ENCODE data around the gene SEMA3E.
"Not testable (repeated sequence)": the region's sequence is repeated elsewhere in the genome, so short reads cannot be mapped to it uniquely, and the experiment has no call there.

The SEMA3E gene

DNA sequence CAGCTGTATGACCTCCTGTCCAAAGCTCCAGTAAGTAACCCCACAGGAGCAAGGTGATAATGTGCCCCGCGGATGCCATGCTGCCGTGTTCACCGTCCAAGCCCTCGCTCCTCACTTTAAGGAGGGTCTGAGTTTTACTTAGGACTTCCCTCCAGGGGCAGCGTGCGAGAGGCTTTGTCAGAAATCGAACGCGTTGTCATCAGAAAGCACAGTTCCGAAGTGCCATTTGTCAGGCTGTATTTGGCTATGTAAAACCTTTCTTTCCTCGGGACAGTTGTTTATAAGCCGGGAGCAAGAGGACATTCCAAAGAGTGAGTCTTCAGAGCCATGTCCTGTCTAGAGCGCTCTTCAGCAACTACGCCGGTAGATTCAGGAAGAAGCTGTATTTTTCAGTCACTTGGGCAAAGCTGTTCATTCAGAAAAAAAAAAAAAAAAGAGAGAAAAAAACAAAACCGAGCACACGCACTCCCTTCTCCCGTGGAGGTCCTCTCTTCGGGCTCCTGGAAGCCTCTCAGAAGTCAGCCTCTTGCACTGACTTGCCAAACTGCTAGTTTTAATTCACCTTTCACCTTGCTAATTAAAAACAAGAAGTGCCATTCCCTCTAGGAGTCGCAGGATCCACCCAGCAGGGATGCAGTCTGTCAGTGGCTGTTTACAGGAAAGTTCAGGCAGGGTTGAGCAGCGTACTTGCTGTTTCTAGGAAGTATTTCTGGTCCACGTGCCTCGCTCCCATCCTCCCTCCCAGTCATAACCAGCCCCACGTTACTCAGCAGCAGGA, at the start of gene SEMA3E:
TSS of gene SEMA3E (minus strand) at position 676 of the 778 bp plus-strand sequence.
- DNase-seq (ENCODE audit: low read depth in 2 of 3, low spot score in 2 of 3), result no peak

DNA sequence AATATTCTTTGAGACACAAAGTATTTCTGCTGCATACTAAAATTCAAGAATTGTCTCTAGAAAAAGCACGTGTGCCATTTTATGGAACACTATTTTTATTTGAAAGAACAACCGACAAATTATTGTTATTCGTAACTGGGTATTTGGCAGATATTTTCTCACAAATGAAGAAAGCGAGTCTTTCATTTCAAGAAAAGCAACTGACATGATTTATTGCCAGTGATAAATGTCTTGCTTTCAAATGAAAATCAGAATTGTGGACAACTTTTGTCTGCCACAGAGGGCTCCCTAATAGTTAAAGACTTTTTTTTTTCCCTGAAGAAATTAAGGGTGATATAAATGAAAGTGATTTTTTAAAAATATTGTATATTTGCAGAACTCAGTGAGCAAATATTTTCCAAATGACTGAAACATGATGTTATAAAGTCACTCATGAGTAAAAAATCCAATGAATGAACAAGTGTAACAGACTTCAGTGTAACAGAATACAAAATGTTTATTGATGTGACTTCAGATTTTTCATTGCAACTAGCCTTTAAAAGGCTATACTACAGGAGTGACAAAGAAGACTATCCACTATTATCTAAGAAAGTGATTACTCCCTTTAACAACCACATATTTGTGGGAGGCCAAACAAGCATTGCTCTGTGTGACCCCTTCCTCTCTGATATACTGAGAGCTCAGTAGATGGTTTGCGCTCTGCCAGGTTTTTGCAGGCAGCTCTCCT, 49.0 kb upstream of the SEMA3E start:
- DNase-seq (ENCODE audit: low read depth in 2 of 3, low spot score in 2 of 3), result no peak

DNA sequence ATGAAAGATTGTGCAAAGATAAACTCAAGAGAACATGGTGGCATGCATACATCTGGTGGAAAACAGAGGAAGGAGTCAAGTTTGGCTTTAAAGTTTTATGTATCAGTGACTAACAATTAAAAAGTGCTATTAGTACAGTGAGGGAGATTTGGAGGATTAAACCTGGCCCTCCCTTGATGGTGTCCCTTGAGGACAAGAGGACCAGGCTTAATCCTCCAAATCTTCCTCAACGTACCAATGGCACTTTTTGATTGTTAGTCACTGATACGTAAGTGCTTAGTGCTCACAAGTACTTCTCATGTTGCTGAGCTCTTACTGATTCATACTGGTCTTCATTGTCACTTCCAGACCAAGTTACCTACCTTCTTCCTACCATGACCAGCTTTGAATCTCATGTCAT, 47.2 kb upstream of the SEMA3E start:
- DNase-seq (ENCODE audit: low read depth in 2 of 3, low spot score in 2 of 3), result no peak

DNA sequence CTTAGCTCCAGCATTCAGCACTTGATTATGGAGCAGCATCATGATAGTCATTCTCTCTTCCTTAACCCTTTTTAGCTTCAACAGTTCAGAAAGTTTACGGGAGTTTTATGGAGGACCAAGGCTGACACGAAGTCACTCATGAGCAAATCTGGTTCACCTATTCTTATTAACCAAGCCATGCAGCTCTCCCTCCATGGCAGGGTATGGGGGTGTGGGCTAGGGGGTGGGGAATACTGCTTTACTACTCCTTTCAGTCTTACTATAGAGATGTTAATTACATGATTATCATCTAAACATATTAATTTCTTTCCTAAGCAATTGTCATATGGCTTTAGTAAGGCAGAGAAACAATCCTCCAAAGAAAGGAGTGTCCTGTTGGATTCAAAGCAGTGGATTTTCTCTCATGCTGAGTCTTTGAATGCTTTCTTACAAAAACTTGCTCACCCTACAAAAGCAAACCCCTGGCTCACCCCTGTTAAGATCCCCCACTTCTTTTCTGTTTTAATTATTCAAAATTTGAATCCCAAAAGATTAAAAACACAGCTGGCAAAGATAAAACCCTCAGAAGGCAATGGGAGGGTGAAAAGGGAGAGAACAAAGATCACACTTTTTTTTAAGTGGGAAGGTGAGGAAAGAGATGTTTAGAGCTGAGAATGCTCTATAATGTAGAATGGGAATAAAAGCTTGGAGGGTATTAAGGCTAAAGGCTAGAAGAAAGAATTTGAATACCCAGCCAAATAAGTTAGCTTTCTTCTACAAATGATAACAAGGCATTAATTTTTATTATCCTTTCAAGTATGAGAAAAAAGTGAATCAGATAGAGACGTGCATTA, 46.4 kb upstream of the SEMA3E start:
- DNase-seq (ENCODE audit: low read depth in 2 of 3, low spot score in 2 of 3), result no peak

DNA sequence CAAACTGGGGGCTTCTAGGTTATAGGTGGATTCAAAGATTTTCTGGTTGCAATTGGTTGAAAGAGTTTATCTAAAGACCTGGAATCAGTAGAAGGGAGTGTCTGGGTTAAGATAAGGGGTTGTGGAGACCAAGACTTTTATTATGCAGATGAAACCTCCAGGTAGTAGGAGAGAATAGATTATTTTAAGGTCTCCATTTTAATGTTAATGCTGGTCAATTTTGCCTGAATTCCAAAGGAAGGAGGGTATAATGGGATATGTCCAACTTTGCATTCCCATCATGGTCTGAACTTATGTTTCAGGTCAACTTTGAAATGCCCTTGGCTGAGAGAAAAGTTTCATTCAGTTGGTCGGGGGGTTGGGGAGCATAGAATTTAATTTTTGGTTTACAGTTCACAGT, 44.3 kb upstream of the SEMA3E start:
- DNase-seq (ENCODE audit: low read depth in 2 of 3, low spot score in 2 of 3), result no peak

DNA sequence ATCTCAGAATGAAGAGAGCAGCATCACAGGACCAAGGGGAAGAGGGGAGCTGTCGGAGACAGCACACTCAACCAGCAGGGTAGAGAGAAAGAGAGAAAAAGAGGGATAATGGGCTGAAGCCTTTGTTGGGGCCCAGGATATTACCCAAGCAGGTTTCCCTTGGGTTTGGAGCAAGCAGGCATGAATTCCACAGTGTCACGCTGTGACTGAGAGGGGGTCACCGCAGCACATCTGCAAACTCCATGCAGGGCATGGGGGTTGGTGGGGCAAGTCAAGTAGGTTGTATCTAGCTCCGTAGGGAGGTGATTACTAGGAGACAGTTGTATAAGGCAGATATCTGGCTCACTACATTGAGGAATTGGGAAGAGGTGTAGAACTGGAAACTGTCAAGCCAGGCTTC, 42.2 kb upstream of the SEMA3E start:
- DNase-seq (ENCODE audit: low read depth in 2 of 3, low spot score in 2 of 3), result no peak

DNA sequence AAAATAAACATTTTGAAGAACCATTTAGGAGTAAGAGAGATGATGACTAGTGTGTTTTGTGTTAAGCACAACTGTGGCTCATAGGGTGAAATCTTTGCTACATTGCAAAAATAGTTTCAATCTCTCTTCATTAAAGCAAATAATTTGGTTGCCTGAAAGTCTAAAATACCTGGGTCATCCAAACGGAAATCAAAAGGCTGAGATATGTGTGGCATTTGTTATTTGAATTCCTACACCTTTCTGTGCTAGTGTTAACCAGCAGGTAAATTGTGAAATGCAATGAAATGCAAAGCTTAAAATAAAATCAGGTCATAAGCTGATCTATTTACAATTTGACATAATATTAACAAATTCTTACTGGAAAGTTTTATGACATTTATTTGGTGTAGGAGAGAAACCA, 40.9 kb upstream of the SEMA3E start:
- no peak for DNase-seq (ENCODE audit: low read depth in 2 of 3, low spot score in 2 of 3)

DNA sequence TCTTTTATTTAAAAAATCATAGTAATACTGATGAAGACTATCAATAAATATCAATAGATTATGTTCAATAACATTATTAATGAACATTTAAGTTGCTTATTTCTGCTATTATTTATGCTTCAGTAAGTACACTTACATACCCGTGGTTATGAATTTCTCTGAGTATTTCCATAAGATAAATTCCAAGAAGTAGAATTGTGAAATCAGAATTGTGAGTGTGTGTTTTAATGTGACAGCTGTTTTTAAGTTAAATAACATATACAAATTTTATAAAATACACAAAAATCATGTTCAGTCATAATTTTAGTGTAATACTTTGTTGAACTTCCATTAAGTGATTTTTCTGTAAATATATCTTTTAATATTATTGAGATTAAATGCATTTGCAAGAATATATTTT, 37.5 kb upstream of the SEMA3E start:
- DNase-seq (ENCODE audit: low read depth in 2 of 3, low spot score in 2 of 3), result no peak

DNA sequence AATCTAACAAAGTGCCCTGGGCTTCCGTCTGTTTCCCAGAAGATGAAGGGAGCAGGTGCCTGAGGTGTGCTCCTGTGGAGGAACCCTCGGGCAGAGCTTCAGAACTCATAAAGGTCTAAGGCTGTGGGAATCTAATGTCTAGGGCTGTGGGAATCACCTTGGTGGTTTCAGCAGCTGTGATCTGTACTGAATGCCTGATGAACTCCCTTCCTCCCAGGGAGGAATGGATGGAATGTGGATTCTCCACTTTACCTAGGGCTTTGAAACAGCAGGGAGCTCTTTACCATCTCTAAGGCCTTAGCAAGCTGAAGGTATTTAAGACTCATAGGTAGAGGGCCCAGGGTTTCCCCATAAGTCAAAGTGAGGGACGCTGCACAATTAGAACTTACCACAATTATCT, 36.0 kb upstream of the SEMA3E start:
- no peak for DNase-seq (ENCODE audit: low read depth in 2 of 3, low spot score in 2 of 3)

DNA sequence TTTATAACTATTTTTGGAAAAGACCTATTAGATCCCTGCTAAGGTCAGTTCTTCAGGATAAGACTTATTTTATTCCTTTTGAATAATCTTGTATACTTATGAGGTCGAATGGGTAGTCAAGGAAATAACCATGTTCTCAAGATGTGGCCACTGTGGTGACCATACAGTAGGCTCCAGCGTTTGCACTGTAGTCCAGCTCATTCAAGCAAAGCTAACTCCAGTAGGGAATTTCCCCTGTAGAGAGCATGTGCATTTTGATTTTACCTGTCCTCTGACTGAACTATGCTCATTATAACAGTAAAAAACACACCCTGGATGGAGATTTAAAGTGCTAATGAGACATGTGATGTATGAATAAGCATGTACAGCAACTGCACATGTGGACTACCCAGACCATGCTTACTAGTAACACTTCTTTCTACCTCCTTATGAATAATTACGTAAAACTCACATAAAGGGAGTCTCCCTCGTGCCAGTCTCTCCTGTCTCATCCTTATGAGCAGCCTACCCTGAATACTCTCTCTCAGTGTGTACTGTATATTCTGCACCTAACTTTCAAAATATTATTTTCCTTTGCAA, 32.4 kb upstream of the SEMA3E start:
- no peak for DNase-seq (ENCODE audit: low read depth in 2 of 3, low spot score in 2 of 3)

DNA sequence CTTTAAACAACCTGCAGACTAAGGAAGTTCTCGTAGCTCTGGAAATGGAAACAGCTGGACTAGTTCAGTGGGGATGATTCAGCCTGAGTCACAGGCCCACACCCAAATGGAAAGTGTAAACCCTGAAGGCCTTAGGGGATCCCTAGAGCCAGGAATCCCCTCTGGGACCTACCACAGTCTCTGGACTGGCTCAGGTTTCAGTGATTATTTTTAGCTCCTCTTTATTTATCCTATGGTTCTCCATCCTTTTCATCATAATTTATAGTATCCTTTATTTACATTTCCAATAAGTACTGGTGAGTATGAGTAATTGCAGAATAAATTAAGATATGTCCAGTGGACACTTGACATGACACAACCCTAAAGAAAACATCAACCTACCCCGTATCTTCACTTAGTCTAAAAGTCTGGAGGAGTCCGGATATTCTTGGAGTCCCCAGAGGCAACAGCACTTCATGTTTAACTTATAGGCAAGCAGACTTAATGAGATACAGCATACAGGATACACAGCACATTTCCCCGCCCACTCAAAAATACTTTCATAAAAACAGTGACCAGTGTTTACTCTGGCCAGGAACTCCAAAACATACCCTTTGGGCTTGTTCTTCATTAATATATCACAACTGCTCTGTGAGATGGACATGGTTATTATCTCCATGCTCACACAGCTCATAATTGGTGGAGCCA, 28.4 kb upstream of the SEMA3E start:
- DNase-seq (ENCODE audit: low read depth in 2 of 3, low spot score in 2 of 3), result no peak

DNA sequence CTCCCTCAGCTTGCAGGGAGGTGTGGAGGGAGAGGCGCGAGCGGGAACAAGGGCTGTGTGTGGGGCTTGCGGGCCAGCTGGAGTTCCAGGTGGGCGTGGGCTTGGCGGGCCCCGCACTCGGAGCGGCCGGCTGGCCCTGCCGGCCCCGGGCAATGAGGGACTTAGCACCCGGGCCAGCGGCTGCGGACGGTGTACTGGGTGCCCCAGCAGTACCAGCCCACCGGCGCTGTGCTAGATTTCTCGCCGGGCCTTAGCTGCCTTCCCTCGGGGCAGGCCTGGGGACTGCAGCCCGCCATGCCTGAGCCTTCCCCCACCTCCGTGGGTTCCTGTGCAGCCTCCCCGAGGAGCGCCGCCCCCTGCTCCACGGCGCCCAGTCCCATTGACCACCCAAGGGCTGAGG, 24.4 kb upstream of the SEMA3E start:
- DNase-seq (ENCODE audit: low read depth in 2 of 3, low spot score in 2 of 3), result not testable (repeated sequence)

DNA sequence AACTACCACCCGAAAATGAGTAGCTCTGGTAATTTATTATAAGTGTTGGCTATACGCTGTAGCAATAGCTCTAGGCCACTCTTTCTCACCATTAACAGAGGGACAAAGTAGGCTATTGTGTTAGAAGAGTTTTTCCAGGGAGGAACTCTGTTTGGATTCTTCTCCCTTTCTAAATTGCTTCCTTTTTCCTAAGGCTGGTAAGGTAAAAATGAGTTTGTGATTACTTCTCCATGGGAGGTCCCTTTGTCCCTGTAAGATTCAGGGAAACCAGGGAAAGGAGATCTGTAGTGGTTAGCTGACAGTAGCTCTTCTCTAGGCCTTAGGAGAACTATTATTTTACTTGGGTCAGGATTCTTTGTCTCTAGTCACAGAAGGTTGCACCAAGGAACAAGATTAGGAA, 23.2 kb upstream of the SEMA3E start:
- no peak for DNase-seq (ENCODE audit: low read depth in 2 of 3, low spot score in 2 of 3)

DNA sequence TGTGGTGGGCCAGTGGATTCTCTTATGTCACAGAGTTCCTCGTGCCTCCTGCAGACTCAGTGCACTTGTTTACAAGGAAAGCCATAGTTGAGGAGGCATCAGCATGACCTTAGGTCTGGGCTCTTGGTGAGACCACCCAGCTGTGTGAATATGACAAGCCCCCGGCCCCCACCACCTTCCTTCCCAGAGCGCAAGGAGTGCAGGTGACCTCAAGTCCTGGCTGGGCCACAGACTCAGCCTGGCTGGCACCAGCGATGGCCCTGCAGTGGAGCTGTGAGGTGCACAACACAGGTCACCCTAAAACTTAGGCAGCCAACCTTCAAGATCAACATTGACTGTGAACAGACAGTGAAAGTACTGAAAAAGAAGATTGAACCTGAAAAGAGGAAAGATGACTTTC, 14.2 kb upstream of the SEMA3E start:
- DNase-seq (ENCODE audit: low read depth in 2 of 3, low spot score in 2 of 3), result no peak

DNA sequence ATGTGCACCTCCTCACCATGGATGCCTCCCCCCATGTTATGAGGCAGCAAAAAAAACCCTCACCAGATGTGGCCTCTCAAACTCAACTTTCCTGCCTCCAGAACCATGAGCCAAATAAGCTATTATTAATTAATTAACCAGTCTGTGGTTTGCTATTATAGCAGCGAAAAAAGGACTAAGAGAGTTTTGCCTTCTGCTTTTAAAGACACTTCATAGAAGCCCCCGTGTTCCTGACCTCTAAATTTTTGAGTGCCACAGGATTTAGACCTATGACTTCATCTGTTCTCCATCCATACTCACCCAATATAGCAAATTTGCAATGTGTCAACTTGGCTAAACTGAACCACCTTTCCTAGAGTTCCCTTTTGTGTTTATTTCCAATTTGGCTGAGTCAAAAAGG, 9.2 kb upstream of the SEMA3E start:
- DNase-seq (ENCODE audit: low read depth in 2 of 3, low spot score in 2 of 3), result no peak

DNA sequence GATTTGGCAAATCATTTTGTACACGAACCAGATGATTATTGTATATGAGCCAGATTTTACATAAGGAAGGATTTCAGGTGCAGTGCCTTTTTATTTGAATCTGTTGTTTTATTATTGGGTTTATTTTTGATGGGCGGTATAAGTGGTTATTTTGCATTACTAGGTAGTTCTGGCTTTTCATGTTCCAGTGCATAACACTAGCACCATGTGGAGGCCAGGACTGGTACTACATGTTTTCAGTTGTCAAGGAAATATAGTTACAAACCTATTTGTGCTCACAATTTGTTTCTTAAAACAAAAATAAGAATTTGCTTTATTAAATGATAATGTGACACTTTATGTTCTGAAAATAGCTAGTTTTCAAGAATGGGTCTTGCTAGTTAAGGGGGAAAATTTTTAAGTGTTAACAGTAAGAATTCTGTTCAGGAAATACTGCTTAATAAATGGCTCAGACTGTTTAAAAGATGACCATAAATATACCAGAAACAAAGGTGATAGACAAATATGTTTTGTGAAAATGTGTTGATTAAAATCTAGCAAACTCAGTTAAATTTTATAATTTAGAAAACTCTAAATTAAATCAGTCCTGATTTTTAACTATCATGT, 7.1 kb upstream of the SEMA3E start:
- no peak for DNase-seq (ENCODE audit: low read depth in 2 of 3, low spot score in 2 of 3)

DNA sequence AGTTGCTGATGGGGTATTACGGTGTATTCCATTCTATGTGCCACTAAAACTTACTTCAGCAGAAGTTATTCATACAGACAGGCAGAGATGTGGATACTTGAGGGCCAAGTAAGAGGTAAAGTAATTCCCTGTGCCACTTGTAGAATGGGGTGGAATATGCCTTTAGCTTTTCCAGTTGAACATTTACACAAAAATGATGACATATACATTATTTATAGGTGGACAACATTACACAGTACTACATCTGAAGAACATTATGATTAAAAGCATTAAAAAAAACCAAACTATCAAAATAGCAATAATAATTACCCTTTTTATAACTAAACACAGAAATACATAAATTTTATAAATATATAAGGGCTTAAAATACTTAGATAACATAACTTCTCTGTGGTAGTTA, 3.5 kb upstream of the SEMA3E start:
- no peak for DNase-seq (ENCODE audit: low read depth in 2 of 3, low spot score in 2 of 3)

DNA sequence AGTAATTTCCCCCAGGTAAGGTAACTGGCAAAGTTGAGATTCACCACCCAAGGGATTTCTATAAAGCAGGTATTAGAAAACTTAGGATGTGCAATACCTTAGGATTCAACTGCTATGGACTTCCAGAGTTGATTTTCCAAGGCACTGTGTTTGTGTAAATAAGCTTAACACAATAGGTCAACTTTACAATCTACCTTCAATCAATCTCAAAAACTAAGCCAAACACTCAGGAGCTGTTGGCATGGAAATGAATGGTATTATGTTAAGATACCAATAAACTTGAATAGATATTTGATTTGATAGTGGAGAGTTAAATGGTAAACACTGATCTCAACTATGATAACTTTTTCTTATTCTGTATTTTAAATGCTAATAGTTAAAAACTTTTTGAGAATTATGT, 762 bp upstream of the SEMA3E start:
- no peak for DNase-seq (ENCODE audit: low read depth in 2 of 3, low spot score in 2 of 3)

DNA sequence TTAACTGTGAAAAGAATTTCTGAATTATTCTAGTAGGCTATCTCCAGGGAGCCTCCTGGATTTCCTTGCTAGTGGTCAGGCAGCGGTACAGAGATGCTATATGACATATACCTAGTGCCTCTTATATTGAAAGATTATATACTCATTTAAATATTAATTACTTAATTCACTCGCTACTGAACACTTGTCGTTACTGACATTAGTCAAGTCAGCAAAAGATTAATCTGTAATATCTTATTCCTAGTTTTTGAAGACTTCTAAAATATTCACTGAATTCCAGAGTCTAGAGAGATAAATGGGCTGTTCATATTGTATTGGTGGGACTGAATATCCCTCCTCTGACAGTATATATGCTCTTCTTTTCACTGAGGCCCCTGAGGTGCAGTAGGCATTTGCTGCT, 2.9 kb downstream of the SEMA3E start:
- DNase-seq (ENCODE audit: low read depth in 2 of 3, low spot score in 2 of 3), result no peak

DNA sequence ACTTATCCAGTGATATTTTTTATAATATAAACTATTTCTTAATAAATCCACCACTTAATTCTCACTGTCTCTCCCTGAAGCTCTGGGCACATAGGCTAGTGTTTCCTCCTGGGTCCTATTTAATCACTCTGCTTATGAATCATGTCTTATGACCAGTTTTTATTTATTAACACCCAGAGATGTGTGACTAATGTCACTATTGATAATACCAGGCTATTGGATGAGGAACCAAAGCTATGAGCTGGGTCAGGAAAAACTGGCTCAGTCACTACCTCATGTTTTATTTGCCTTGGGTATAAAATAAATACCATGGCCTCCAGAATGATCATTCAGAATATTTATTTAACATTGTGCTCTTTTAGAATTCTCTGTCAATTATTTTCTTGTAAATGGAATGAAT, 5.2 kb downstream of the SEMA3E start:
- DNase-seq (ENCODE audit: low read depth in 2 of 3, low spot score in 2 of 3), result no peak

DNA sequence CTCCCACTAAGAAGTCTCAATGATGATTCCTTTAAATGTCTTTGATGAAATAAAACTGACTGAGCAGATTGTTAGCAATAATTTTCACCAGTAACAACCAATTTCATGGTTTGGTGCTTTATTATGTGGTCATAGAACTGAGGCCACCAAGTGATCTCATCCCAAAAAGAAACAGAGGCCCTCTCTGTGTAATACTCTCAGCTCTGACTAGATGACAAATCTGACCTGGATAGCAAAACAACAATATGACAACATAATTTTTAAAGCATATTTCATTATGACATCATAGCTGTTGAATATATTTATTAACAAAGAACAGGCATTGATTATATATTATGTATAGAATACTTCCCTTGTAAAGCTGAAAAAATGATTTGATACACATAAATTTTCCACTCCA, 5.9 kb downstream of the SEMA3E start:
- no peak for DNase-seq (ENCODE audit: low read depth in 2 of 3, low spot score in 2 of 3)

Measured in activated CD8-positive, alpha-beta memory T cell treated with anti-CD3 and anti-CD28 coated beads for 48 hours (primary cell).